Esophagus squamous epithelium (tissue), 4 donors: ENCODE results near the gene ASS1.

ENCODE experiments used
- POLR2A ChIP-seq, 4 donors: fragments of 450-650 bp; IDR thresholded peaks; one replicate each; pipeline ENCODE4 v1.6.1; 2017; ENCODE audit warnings: antibody characterized with exemption in 4 of 4, mild to moderate bottlenecking in 4 of 4, moderate library complexity in 3 of 4
- TF ChIP-seq, protein P1 (sequence below), 6 experiments: fragments of 450-650 bp in 4 of 6; fragments of 200-600 bp in 2 of 6; sonication (generic) in 2 of 6; IDR thresholded peaks; one replicate each; pipeline ENCODE4 v1.5.1; 2016 to 2019; ENCODE audit warnings: antibody characterized with exemption in 6 of 6, mild to moderate bottlenecking in 4 of 6, moderate library complexity in 4 of 6

DNA sequence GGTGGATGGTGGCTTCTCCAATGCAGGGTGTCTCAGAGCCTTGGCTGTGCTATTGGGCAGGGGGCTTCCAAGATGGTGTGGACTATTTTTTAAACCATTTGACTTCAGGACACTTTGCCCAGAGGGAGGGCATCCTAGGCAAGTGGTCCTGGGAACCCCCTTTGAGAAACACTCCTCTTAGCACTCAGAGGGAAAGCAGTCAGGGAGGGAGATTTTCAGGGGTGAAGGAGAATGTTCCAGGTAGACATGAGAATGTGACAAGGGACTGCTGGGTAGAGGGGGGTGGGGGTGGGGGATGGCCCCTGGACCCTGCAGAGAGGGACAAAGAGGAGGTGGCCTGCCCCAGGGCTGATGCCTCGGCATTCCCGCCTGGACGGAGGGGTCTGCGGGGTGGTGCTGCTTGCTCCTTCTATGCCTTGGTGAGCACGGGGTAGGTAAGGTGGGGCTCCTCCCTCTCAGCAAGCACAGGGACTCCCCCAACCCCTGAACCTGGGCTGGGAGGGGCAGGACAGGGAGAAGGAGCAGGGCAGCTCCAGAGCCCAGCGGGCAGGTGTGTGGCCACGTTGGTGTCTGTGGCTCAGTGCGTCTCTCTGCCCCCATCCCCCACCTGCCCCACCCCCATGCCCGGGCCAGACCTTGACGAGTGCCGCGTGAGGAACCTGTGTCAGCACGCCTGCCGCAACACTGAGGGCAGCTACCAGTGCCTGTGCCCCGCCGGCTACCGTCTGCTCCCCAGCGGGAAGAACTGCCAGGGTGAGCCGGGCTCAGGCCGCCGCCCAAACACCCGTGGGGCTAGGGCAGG, 13.8 kb upstream of the ASS1 start:
- TF ChIP-seq, protein P1, sequence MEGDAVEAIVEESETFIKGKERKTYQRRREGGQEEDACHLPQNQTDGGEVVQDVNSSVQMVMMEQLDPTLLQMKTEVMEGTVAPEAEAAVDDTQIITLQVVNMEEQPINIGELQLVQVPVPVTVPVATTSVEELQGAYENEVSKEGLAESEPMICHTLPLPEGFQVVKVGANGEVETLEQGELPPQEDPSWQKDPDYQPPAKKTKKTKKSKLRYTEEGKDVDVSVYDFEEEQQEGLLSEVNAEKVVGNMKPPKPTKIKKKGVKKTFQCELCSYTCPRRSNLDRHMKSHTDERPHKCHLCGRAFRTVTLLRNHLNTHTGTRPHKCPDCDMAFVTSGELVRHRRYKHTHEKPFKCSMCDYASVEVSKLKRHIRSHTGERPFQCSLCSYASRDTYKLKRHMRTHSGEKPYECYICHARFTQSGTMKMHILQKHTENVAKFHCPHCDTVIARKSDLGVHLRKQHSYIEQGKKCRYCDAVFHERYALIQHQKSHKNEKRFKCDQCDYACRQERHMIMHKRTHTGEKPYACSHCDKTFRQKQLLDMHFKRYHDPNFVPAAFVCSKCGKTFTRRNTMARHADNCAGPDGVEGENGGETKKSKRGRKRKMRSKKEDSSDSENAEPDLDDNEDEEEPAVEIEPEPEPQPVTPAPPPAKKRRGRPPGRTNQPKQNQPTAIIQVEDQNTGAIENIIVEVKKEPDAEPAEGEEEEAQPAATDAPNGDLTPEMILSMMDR (IDR thresholded peaks at IDR 0.05): no peak
- no peak for TF ChIP-seq POLR2A (IDR thresholded peaks at IDR 0.05)
